Inferior parietal cortex (tissue), 1 donor: ENCODE results near the gene KIAA1549.
"Not testable (repeated sequence)": the region's sequence is repeated elsewhere in the genome, so short reads cannot be mapped to it uniquely, and the experiment has no call there.

ENCODE experiments used
- DNase-seq: peaks from one replicate; pipeline ENCODE4 v3.0.0-alpha.2; 2016; ENCODE audit errors: extremely low spot score

Gene KIAA1549

DNA sequence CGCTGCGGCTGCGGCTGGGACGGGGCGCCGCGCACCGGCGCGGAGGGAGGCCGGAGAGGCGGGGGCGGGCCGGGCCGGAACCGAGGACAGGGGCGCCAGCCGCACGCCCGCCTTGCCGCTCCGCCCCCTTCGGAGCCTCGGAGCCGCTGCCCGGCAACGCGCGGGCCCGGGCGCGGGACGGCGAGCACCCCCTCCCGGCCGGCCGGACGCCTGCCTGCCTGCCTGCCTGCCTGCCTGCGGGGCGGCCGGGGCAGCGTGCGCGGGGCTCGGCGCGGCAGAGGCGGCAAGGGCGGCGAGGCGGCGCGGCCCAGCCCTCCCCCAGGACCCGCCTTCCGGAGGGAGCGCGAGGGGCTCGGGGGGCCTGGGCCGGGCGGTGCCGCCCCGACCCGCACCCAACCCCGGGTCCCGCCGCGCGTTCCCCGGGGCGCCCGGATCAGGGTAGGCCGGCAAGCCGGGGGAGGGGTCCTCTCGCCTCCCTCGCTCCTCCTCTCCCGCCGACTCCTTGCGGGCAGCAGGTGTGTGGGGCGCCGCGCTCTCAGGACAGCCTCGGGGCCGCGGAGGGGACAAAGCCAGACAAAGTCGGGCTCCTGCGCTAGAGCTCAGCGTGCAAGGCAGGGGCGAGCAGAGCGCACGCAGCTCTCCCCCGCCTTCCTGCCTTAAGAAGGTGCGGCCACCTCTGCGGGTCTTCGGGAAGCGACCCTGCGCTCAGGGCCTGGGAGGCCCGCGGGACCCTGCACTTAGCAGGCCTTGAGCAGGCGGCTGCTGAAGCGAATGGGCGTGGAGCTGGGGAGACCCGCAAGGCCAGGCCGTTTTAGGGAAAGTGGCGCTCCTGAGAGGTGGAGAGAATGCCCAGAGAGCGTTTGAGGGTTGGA lies at the start of gene KIAA1549:
Gene KIAA1549, minus strand, starts transcription at position 58 of the 872 bp plus-strand sequence. CDS start 120 bp downstream, outside the sequence.
- no peak for DNase-seq

DNA sequence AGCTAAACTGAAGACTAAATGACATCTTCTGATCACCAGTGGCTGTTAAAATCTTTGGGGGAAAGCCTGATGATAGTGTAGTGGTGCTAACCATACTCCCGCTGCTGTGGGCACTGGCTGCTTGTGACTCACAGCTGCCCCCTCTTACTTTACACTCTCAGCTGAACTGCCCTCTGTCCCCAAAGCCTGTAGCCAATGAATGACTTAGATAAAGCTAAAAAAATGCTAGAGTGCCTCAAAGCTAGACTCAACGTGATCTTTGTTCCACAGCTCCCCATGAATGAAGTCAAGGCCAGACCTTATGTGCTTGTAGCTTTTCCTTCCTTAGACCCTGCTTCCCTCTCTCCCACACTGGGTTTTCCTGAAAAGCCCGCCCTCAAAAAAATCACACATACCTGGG lies 48.2 kb upstream of the KIAA1549 start:
- no peak for DNase-seq

DNA sequence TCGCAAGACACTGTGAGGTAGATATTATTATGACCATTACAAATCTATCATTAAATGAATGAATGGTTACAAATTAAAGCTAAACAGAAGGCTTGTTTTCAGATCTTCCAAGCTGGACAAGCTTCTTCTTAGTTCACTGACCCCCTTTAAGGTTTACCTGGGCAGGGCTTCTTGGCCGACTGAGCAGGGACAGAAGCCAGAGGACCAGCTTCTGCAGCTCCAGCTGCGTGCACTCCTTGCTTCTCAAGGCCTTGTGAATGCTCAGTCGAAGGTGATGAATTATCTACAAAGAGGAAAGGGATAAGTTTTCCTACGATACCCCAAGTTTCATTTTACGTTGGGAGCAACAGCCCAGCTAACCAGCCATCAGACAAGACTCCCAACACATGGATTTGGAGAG lies 45.4 kb upstream of the KIAA1549 start:
- DNase-seq, result no peak

DNA sequence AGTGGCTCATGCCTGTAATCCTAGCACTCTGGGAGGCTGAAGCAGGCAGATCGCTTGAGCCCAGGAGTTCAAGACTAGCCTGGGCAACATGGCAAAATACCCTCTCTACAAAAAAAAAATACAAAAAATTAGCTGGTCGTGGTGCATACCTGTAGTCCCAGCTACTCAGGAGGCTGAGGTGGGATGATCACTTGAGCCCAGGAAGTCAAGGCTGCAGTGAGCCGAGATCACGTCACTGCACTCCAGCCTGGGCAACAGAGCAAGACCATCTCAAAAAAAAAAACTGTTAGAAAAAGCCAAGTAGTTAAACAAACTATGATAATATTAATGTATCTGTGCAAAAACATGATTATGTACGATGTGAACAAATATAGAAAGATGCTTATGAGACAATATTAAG lies 44.7 kb upstream of the KIAA1549 start:
- not testable (repeated sequence) for DNase-seq

DNA sequence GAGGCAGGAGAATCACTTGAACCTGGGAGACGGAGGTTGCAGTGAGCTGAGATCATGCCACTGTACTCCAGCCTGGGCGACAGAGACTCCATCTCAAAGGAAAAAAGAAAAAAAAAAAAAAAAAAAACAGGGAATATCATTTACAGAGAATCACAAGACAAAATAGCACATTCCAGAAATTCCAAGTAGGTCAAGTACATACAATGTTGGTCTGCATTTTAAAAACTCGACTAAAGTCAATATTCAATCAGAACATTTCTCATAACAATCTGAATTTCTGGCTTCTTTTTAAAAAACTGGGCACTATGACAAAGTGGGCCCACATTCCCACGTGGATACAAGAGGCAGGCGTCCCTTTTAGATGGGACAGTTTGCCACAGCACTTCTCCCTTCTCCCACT lies 41.9 kb upstream of the KIAA1549 start:
- no peak for DNase-seq

DNA sequence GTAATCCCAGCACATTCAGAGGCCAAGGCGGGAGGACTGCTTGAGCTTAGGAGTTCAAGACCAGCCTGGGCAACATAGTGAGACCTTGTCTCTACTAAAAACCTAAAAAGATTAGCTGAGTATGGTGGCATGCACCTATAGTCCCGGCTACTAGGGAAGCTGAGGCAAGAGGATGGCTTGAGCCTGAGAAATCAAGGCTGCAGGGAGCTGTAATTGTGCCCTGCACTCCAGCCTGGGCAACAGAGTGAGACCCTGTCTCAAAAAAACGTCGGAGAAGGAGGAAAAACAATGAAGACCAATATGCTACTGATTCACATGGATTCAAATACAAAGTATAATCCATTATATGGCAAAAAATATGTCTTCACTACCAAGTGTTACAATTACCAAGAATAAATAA lies 41.1 kb upstream of the KIAA1549 start:
- DNase-seq, result no peak

DNA sequence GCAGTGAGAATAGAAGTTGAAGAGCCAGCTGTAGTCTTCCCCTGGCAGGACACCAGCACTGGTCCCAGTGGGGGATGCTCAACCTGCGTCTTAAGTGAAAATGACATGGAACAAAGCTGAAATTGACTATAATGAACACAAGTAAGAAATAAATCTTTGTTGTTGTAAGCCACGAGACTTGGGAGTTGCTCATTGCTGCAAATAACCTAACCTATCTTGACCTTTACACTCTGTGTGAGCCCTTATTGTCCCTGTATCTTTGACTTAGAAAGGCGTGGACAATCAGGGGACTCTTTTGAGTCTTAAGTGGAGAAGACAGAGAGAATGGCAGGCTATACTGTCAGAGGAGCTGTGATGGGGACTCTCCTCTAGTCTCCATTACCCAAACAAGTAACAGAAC lies 37.7 kb upstream of the KIAA1549 start:
- no peak for DNase-seq

DNA sequence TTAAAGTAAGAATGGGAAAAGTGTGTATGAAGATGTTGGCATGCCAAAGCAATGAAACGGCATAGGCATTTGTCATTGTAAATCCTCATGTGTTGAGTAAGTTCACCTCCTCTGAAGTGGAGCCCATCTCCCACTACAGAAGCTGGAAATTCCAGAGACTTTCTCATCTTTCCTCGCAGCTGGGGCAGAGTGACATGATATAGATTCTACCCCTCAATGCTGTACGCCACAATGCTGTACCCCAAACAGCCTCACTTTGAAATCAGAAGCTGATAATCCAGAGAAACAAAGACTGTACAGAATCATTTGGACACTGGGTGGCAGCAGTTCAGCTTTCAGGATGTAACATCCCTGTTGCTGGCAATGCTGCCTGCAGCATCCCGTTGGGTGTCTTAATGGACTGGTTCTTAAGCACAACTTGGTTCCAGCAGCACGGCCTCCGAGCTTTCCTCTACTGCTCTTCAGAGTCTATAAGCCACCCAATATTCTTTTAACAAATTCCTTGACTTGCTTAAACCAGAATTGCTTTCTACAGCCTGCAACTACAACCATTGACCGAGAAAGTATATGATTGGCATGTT lies 35.8 kb upstream of the KIAA1549 start:
- DNase-seq, result peak; percentile 83

DNA sequence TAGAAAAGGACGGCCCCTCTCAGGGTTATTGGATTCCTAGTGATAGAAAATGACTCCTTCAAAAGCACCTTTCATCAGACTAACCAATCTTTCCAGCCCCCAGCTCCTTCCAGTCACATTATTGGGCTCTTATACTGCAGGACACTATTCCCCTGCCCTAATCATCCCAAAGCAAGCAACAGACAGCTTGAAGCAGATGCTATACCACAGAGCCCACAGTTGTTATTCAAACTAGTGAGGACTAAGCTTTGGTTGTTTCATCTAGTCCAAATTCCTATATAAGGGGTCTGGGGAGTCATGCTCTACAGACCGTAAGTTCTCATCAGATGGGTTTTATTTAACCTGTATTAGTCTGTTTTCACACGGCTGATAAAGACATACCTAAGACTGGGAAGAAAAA lies 30.2 kb upstream of the KIAA1549 start:
- no peak for DNase-seq

DNA sequence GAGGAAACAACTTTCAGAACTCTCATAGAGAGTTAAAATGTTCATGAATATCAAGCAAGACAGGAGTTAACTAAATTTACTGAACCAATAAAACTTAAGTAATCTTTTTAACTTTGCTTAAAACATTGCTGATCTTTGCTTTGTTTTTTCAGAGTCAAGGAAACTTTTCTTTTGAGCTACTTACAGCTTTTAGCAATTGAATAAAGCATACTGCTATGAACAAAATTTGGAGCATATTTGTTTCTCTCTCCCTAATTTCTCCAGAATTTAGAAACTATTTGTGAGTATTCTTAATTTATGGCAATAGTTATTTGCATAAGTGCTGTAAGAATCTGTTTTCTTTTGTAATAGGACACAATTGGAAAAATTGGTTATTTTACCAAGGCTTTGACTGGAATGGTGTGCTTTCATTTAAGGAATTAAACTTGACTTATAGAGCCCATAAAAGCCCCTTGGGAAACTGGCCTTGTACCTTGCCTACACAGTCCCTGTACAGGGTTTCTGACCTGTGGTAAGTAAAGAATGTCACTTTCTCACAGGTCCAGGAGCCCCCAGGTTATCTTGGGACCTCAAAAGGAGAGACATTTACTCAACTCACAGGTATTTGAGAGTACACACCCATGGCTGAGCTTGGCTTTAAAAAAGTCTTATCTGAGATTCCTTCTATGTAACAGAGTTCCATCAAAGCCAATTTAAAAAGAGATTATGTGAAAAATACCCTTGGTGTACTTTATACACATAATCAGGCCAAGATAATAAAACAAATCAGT lies 23.3 kb upstream of the KIAA1549 start:
- DNase-seq, result no peak

DNA sequence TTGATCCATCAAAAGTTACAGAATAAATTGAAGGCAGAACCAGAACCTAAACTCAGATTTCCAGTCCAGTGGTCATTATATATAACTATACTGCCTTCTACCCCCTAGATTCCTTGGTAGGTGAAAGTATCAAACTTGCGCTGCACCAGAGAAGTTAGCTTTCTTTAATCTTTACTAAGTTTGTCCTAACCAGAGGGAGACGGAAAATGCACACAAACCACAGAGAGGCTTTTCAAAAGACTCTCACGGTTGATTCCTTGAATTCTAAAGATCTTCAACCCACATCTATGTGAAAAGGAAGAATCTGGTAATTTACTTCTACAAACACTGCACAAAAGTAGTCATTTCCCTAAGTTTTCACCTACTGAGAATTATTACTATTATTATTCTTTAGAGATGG lies 18.2 kb upstream of the KIAA1549 start:
- no peak for DNase-seq

DNA sequence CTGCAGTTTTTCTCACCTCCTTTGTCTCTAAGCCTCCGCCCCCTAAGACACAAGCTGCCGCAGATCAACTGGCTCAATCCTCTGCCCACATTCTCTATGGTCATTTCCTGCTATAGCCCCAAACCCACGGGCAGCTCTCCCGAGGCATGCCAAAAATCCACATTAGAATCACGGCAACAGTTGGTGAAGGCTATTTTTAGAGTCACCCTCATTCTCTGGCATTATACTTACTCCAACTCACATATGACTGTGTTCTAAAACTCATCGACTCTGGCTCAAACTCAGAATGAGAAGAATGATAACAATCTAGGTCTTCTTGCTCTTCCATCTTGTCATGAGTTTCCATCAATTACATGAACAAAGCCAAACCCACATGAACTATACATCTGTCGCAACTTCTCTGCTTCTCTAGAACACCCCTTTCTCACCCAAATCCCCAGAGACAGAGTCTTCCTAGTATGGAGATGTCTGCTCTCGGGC lies 10.9 kb upstream of the KIAA1549 start:
- no peak for DNase-seq

DNA sequence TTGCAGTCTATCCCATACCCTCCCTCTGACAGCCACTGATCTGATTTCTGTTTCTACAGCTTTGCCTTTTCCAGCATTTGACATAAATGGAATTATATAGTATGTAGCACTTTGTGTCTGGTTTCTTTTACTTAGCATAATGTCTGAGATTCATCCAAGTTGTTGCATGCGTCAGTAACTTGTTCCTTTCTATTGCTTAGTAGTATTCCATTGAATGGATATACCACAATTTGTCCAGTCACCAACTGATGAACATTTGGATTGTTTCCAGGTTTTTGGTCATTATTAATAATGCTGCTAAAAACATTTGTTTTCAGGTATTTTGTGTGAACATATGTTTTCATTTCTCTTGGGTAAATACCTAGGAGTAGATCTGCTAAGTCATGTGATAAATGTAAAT lies 6.5 kb upstream of the KIAA1549 start:
- DNase-seq, result no peak

DNA sequence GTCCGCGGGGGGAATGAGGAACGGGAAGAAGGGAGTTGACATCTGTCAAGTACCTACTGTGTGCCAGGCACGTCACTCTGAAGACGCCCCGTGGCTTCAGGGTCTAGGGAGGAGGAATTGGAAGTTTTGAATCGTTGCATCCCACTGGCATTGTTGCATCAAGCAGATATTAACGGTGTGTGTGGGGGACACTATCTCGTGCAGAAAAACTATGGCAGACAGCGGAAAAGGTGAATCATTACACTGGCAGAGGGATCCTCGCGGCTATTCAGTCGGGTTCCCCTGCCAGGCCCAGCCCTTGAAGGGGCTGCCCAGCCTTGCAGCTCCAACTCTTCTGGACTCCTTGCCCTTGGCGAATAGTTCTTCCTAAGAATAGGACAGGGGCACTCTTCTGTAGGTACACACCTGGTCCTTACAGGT lies 1.0 kb upstream of the KIAA1549 start:
- no peak for DNase-seq

DNA sequence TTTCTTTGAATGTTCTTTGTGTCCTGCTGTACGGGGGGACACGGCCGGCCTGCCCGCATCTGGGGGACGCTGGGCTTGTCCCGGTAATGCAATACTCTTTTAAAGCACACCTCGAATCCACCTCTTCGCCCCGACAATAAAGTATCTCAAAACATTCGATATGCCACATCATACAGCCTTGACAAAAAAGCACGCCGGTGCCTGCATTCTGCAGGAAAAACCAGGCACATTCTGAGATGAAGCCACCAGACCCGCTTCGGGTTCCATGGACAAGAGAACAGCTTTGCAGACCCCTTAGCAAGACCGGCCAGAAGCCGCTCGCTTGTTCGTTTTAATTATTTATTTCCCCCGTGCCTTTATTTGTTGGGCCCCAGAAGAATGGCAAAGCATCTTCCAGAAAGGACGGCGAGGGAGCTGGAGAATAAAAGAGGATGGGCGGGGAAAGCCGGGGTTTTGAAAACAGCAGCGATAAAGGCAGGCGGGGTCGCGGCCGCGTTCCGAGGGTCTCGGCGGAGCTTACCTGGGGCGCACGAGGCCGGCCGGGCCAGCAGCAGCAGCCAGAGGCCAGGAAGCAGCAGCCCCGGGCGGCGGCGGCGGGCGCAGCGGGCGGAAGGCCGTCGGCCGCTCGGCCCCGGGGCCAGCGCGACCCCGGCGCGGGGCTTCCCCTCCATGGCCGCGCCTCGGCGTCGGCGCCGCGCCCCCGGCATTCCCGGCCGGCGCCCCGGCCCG lies 462 bp downstream of the KIAA1549 start:
- no peak for DNase-seq

DNA sequence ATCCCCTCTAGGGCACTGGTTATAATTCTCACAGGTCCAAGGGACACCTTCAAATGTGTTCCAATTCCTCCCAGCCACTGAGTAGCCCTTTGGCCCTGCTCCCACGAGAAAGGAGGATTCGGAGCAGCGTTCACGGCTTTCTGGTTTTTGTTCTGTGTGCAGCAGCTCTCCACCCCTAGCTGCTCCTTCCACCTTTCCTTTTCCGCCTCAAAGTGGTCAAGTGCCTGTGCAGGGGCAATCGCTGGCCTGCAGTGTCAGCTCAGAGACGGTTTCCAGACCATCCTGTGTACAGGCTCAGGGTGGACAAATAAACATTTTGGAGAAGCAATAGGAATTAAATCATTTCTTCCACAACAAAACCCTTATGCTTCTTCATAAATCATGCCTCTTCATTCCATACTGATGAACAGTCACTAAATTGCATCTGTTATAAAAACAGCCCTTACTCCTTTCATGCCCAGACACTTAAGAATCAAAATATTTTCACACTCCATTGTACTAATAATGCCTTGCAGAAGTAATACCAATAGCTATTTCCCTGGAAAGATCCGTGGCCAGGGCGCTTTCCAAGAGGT lies 1.1 kb downstream of the KIAA1549 start:
- no peak for DNase-seq

DNA sequence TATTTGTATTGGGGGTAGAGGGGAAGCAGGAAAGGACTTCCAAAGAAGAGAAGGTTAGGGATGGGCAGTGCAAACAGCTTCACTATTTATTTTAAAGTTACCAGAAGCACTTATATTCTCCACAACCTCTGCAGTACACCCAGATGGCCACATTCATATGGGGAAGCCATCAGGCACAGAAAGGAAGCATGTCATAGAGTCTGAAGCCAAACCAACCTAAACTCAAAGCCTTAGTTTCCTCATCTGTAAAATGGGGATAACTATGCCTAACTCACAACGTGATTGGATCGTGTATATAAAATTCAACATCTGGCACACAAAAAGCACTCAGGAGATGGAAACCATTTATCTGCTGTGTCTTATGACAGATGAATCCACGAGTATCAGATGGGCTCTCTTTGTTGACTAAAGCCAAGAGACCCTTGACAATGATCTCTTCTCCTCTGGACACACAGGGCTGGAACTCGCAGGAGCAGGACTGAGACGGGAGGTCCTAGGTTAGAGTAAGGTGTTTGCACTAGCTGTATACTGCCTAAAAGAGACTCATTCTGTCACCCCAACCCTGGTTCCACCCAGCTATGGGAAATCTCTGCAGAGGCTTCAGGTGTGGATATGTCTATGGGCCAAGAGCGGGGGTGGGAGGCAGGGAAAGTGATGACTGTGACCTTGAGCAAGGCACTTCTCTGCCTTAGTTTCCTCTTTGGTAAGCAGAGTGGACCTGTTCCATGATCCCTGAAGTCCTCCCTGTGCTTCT lies 1.8 kb downstream of the KIAA1549 start:
- DNase-seq, result no peak

DNA sequence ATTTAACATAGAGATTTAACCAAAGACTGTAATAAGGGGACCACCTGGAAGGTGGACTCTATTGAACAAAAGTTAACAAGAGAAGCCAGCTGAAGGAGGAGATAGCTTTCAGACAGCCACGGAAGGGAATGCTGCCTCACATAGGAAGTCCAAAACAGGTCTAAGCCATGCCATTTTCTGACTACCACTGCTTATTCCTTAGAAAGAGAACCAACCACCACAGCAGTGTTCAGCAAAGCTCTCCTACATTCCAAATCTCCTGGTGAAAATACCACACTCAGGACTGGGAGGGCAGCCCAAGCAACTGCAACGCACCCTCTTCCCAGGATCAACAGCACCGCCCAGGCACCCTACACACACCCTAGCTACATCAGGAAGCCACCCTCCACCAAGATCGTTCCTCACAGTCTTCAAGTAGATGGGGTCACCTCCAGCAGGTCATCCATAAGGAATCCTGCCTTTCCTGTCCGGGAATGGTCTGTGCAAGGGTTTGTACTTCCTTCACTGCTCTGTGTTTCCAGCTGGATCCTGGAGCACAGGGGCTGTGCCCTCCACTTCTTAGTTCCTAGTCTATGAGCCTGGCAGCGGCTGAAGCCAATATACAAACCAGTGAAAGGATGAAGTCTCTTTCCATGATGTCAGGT lies 2.5 kb downstream of the KIAA1549 start:
- DNase-seq, result no peak

DNA sequence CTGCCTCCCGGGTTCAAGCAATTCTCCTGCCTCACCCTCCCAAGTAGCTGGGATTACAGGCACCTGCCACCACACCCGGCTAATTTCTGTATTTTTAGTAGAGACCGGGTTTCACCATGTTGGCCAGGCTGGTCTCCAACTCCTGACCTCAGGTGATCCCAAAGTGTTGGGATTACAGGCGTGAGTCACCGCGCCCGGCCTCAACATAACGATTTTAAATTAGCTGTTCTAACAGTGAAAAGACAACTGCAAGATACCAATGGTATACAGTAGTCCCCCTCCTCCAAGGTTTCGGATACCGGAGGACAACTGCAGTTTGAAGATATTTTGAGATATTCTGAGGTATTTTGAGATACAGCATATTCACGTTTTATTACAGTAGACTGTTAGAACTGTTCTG lies 5.0 kb downstream of the KIAA1549 start:
- DNase-seq, result not testable (repeated sequence)
